Fibroblast of skin of right biceps (primary cell): ENCODE data around the gene MIR17HG.
A peak's percentile ranks its signal among the peaks of the same experiment; 100 is the strongest.
"Not testable (repeated sequence)": the region's sequence is repeated elsewhere in the genome, so short reads cannot be mapped to it uniquely, and the experiment has no call there.

Experiments
- DNase-seq: peaks from one replicate; pipeline ENCODE4 v3.0.0-alpha.2; 2013

The MIR17HG gene

GRCh38 chr13:91347996-91348905 lies 764 bp downstream of the MIR17HG start:
- peak; percentile 35 for DNase-seq

GRCh38 chr13:91348906-91349435 lies 1.5 kb downstream of the MIR17HG start:
- peak; percentile 86 for DNase-seq

- no peak for DNase-seq
These were observed 2.8 kb downstream of the MIR17HG start for GRCh38 chr13:91349992-91350911.

GRCh38 chr13:91351123-91351522 lies 3.6 kb downstream of the MIR17HG start:
- DNase-seq = no peak

GRCh38 chr13:91351980-91352379 lies 4.5 kb downstream of the MIR17HG start:
- DNase-seq = no peak

- DNase-seq = not testable (repeated sequence)
These were observed 5.4 kb downstream of the MIR17HG start for GRCh38 chr13:91352891-91353290.

GRCh38 chr13:91353494-91353893 lies 6.0 kb downstream of the MIR17HG start:
- DNase-seq = no peak

GRCh38 chr13:91355099-91355825 lies 7.8 kb downstream of the MIR17HG start:
- no peak for DNase-seq

GRCh38 chr13:91355826-91356710 lies 8.6 kb downstream of the MIR17HG start:
- DNase-seq = no peak

- DNase-seq = no peak
These were observed 9.6 kb downstream of the MIR17HG start for GRCh38 chr13:91356919-91357612.

- no peak for DNase-seq
These were observed 10.3 kb downstream of the MIR17HG start for GRCh38 chr13:91357613-91358386.

GRCh38 chr13:91358387-91358782 lies 10.9 kb downstream of the MIR17HG start:
- DNase-seq = no peak

GRCh38 chr13:91359111-91359510 lies 11.6 kb downstream of the MIR17HG start:
- no peak for DNase-seq

GRCh38 chr13:91359631-91360030 lies 12.1 kb downstream of the MIR17HG start:
- no peak for DNase-seq

GRCh38 chr13:91360246-91360751 lies 12.8 kb downstream of the MIR17HG start:
- no peak for DNase-seq

- DNase-seq = no peak
These were observed 14.3 kb downstream of the MIR17HG start for GRCh38 chr13:91361755-91362271.

GRCh38 chr13:91362908-91363307 lies 15.4 kb downstream of the MIR17HG start:
- DNase-seq = no peak

- DNase-seq = no peak
These were observed 20.6 kb downstream of the MIR17HG start for GRCh38 chr13:91368101-91368500.

- peak; percentile 83 for DNase-seq
These were observed 21.4 kb downstream of the MIR17HG start for GRCh38 chr13:91368676-91369440.
